ENCODE data around the gene RFFL.

RFFL gene

GRCh38 chr17:35082073-35082657 lies 18.7 kb upstream of the RFFL start:
- in situ Hi-C loops (cut with MboI; ENCODE audit: low sequenced_read_pairs): no loop called here

GRCh38 chr17:35081638-35082037 lies 18.1 kb upstream of the RFFL start:
- in situ Hi-C loops (cut with MboI; ENCODE audit: low sequenced_read_pairs): no loop called here

- in situ Hi-C loops (cut with MboI; ENCODE audit: low sequenced_read_pairs): no loop called here
Observed at GRCh38 chr17:35080536-35080935, 17.0 kb upstream of the RFFL start.

- in situ Hi-C loops (cut with MboI; ENCODE audit: low sequenced_read_pairs): no loop called here
Observed at GRCh38 chr17:35079547-35080423, 16.3 kb upstream of the RFFL start.

- in situ Hi-C loops (cut with MboI; ENCODE audit: low sequenced_read_pairs): no loop called here
Observed at GRCh38 chr17:35076874-35077273, 13.4 kb upstream of the RFFL start.

DNA sequence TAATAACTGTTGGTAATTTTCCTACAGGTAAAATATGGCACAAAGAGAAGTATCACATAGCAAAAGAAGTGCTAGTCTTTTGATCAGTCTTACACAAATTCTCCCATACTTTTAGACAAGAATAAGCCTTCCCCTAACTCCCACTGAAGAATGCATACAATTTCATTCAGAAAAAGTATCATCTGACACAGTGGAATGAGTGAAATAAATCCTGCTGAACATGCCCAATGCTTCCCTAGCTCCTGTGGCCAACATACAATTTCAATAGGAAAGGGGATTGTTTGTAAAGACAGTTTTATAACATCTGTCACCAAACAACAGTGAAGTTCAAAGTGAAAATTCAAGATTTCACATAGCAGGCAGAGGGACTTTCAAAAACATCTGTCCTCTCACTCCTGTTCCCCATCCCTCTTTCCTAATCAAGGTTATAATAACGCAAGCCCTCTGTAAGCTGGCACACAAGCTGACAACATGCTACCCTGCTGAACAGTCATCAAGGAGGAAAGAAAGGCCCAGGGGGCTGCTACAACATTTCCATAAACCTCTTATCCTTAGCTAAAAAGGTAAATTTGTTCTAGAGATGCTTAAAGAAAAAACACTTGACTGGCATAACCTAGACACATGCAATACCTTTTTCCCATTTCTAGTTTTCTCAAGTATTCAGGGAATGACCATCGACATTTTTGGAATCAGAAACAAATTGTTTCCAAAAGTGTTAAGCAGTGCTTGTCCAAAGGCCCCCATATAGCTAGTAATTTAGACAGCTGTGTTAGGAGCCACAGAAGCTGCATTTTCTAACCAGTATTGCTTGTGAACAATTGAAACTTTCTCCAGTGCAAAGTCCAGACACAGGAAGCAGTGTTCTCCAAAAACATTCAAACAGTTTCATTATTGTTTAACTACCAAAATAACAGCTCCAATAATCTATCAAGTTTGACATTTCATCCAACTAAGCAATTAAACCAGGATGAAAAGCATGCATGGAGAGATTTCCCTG lies 11.5 kb upstream of the RFFL start:
- in situ Hi-C loops (cut with MboI; ENCODE audit: low sequenced_read_pairs): no loop called here

DNA sequence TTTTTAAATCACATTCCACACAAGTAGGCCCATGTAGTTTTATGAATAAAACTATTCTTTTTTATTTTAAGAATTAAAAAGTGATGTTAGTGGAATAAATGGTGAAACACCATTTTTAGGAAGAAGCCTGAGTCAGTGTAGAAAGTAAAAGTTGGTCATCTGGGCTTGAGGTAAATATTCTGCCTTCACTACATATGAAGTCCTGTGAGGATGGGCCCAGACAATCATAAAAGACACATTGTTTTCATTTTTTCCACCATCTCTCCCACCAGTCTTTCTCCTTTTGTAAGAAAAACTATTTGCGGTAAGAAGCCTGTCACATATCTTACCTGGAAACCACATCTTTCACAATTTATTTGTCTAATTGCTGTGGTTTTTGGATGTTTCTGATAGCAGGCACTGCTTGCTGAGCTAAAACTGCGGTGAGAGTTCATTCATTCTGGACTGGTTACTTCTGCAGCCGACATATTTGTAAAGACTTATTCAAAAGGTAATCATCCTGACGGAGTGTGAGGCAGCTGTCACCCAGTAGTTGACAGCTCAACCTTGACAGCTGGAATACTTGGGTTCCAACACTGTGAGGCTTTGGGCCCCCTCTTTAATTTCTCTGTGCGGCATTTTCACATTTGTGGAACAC lies 10.6 kb upstream of the RFFL start:
- in situ Hi-C loops (cut with MboI; ENCODE audit: low sequenced_read_pairs): no loop called here

GRCh38 chr17:35073183-35073790 lies 9.8 kb upstream of the RFFL start:
- in situ Hi-C loops (cut with MboI; ENCODE audit: low sequenced_read_pairs): no loop called here

DNA sequence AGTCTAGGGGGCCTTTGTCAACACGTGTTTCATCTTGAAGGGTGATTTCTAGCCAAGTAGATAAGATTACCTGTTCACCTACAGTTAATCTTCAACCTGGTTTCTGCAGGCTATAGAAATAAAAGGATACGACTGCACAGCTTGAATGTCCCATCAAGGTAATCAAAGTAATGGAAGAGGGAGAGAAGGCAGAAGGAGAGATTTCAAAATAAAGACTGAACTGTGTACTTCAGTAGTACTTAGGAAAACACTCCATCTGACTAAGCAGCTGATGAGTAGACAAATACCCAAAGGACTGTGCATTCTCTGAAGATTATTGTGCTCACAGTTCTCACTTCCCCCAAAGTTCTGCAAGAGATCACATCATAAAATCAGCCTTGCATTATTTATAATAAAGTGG lies 5.8 kb upstream of the RFFL start:
- in situ Hi-C loops (cut with MboI; ENCODE audit: low sequenced_read_pairs): no loop called here

- in situ Hi-C loops (cut with MboI; ENCODE audit: low sequenced_read_pairs): no loop called here
Observed at GRCh38 chr17:35068249-35068648, 4.7 kb upstream of the RFFL start.

DNA sequence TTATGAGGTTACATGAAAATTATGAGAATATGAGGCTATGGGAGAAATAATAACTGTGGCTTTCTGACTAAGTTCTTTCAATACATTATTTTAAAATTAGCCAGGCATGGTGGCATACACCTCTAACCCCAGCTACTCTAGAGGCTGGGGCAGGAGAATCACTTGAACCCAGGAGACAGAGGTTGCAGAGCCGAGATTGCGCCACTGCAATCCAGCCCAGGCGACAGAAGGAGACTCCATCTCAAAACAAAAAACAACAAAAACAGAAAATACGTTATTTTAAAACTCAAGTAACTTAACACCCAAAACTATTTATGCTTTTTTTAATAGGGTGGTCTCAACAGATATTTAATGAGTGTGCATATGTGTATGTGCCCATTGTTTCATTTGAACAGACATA lies 2.4 kb upstream of the RFFL start:
- in situ Hi-C loops (cut with MboI; ENCODE audit: low sequenced_read_pairs): no loop called here

- in situ Hi-C loops (cut with MboI; ENCODE audit: low sequenced_read_pairs): no loop called here
Observed at GRCh38 chr17:35064516-35065215, 1.2 kb upstream of the RFFL start.

DNA sequence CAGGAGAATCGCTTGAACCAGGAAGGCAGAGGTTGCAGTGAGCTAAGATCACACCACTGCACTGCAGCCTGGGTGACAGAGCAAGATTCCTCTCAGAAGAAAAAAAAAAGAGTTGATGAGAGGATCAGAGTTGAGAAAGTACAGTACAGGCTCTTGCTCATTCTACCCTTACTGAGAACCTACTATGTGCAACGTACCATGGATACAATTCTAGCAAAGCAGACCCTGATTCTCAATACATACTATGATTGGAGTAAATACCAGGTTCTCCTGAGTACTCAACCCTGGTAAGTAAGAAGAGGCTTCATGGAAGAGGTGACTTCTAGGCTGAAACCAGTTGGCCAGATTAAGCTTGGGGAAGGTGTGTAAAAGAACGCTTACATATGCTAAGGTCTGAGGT lies 1.2 kb downstream of the RFFL start:
- in situ Hi-C loops (cut with MboI; ENCODE audit: low sequenced_read_pairs): no loop called here

DNA sequence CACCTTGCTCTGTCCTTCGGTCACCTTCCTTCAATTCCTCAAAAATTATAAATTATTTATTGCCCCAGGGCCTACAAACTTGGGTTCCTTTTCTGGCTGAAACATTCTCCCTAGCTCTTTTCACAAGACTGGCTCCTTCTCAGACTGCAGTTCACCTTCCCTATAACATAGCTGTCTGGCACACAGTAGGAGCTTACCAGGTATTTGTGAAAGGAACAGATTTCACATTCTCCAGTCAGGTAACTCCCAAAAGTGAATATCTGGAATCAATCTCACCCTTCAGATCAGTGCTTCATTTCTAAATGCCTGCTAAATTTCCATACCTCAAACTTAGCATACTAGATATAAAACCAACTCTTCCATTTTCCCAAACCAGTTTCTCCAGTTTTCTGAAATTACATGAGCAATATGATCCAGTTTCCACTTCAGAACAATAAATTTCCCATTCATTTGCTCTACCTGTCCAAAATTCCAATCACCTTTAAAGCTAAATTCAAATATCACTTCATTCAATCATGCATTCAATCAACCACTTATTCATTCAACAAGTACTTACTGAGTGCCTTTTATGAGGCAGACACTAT lies 6.1 kb downstream of the RFFL start:
- in situ Hi-C loops (cut with MboI; ENCODE audit: low sequenced_read_pairs): no loop called here

GRCh38 chr17:35056013-35056412 lies 7.5 kb downstream of the RFFL start:
- in situ Hi-C loops (cut with MboI; ENCODE audit: low sequenced_read_pairs): no loop called here

- in situ Hi-C loops (cut with MboI; ENCODE audit: low sequenced_read_pairs): no loop called here
Observed at GRCh38 chr17:35053204-35053603, 10.3 kb downstream of the RFFL start.

GRCh38 chr17:35052780-35053179 lies 10.7 kb downstream of the RFFL start:
- in situ Hi-C loops (cut with MboI; ENCODE audit: low sequenced_read_pairs): no loop called here

- in situ Hi-C loops (cut with MboI; ENCODE audit: low sequenced_read_pairs): no loop called here
Observed at GRCh38 chr17:35052241-35052610, 11.3 kb downstream of the RFFL start.

GRCh38 chr17:35051579-35052240 lies 11.8 kb downstream of the RFFL start:
- in situ Hi-C loops (cut with MboI; ENCODE audit: low sequenced_read_pairs): no loop called here
